Skin of body (tissue), 2 donors: ENCODE data around the gene USH1C. TPM values are rescaled to one million over a fixed set of nuclear protein-coding genes. Genes with fewer than 3 reads are reported as not detected.

ENCODE experiments used
- DNase-seq: peaks from one replicate; lab custom pipeline; 2025; lab: John Stamatoyannopoulos, UW
- total RNA-seq: library from RNA; depleted of rRNA; stranded (reverse); fragments of >200 nt; gene quantifications from one replicate; pipeline ENCODE4 v1.2.3, GENCODE V29; 2014

Gene USH1C
- total RNA-seq, 1 donor from 2014 or later = 0.10 TPM

DNA sequence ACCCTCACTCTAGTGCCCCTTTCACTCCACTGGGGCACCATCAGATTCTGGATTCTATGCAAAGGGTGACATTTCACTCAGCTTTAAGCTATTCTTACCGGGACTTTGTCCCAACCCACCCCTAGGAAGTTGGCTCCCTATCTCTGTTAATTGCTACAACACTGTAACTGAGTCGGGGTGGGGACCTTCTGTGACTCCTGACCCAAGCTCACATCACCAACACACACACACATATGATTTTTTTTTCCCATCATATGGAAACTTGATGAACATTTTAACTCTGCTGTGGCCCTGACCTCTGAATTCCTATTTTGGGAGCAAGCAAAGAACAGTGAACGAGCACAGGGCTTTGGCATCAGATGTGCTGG, 16.6 kb downstream of the USH1C start:
- DNase-seq = no peak

DNA sequence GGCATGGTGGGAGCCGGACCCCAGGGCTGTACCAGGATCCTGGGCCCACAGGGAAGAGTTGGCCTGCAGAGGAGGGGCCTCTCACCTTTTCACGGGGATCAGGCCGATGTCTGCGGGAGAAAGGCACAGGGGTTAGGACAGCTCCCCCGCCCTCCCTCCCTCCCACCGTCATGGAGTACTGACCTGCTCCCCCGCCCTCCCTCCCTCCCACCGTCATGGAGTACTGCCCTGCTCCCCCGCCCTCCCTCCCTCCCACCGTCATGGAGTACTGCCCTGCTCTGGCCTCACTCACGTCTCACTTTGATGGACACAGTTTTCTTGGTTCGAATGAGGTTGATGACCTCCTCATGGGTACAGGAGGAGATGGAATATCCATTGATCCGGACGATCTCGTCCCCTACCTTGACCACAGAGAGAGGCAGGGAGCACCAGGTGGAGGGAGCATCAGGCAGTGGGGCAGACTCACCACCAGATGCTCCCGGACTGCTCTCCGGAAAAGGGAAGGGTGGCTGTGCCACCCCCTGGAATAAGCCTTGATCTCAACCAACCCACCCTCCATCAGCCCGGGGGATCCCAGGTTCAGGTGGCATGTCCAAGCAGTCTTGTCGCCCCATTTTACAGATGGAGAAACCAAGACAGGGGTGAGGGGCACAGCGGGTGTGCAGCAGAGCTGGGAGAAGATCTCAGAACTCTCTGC, 17.1 kb downstream of the USH1C start:
- no peak for DNase-seq

- no peak for DNase-seq
Observed at GRCh38 chr11:17526326-17526725, 17.9 kb downstream of the USH1C start.

GRCh38 chr11:17525570-17525969, 18.6 kb downstream of the USH1C start:
- no peak for DNase-seq

DNA sequence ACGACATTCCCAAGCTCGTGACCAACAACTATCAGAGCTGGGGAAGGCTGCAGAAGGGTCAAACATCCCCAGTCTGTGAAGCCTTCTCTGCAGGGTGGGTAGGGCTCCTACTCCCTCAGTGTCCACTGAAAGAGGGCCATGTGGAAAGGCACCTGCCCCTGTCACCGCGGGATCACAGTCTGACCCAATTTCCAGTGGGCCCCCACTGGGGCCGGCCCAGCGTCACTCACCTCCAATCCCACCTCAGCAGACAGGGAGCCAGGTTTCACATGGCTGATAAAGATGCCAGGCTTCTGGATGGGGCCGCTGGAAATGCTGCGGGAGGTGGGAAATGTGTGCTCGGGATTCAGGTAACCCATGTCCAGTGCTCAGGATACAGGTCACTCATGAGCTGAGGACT, 20.0 kb downstream of the USH1C start:
- DNase-seq = no peak

DNA sequence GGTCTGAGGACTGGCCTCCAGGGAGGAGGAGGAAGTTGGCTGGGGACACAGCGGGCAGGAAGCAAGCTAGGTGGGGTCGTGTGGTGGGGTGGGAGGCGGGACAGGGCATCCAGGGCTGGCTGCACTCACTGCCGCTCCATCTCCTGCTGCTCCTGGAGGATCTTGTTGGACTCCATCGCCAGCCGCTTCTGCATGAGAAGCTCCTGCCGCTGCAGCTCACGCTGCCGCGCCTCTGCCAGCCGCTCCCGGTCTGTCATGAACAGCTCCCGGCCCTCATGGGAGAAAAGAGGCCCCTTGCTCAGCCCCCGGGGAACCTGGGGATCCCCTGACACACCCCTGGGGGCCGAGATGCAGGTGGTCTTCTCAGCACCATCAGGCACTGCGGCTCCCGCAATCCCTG, 21.6 kb downstream of the USH1C start:
- DNase-seq = no peak

- no peak for DNase-seq
Observed at GRCh38 chr11:17521106-17521900, 22.9 kb downstream of the USH1C start.

DNA sequence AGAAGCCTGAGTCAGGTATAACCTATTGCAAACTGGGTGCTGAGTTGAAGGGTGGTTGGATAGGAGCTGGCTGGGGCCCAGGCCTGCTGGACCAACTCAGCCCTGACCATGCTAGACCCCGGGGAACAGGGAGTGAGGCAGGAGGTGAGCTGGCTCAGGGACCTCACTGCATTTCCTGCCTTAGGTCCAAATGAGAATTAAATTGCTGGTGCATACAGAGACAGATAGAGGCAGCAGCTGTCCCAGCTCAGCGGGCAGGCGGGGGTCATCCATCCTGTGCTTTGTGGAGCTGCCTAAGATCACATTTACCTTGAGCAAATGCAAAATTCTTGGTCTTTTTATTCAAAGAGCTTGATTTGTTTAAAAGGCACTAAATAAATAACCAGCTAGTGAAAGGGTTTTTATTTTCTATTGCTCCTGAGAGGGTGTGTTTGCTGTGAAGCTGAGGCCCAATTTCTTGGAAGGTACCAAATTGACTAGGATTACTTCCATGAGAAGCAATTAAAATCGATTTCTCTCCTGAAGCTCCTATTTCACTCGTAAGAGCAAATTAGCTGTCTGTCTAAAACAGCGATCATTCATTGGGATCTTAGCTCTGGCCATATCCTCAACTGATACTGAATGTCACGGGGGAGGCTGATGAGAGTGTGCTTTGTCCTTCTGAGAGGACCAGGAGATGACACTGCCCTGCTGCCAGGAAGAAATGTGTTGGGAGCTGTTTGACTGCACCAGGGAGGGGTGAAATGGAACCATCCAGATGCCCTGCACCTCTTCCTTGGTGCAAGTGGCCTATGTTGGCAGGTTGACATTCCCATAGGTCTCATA, 24.9 kb downstream of the USH1C start:
- no peak for DNase-seq

DNA sequence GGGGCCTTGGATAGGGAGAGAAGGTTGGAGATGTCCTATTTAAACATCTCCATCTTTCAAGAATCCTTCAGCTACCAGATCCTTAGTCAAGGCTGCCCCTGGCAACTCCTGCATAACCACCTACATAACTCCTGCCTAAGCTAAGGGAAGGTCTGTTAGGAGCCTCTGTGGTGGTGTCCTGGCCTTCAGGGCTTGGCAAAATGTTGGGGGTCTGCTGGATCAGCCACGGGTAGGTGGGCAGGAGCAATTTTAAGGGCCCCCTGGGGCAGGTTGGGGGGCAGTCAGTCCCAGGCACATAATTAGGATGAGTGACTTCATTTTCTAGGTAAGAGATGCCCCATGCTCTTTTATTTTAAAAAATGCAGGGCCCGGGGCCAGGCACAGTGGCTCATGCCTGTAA, 25.9 kb downstream of the USH1C start:
- no peak for DNase-seq

- DNase-seq = no peak
Observed at GRCh38 chr11:17517186-17517585, 27.0 kb downstream of the USH1C start.

GRCh38 chr11:17516551-17517150, 27.6 kb downstream of the USH1C start:
- no peak for DNase-seq

GRCh38 chr11:17515443-17516176, 28.6 kb downstream of the USH1C start:
- DNase-seq = no peak

- DNase-seq = no peak
Observed at GRCh38 chr11:17514476-17514875, 29.7 kb downstream of the USH1C start.

DNA sequence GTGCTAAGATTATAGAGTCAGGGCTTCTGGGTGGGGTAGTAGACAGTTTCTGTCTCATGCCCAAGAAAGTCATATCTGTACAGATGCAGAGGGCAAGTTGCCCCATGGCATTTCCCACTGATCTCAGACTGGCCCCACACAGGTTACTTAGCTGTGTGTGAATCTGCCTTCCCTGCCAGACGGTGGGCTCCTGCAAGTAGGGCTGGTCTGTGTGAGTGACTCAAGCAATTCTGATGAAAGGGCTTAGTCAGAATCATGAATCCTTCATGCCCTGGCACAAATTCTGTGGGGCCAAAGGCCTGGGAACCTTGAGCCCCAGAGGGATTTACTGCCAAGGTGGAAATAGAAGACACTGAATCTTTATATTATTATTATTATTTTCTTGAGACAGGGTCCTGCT, 30.4 kb downstream of the USH1C start:
- DNase-seq = no peak

GRCh38 chr11:17512101-17512500, 32.1 kb downstream of the USH1C start:
- DNase-seq = no peak

DNA sequence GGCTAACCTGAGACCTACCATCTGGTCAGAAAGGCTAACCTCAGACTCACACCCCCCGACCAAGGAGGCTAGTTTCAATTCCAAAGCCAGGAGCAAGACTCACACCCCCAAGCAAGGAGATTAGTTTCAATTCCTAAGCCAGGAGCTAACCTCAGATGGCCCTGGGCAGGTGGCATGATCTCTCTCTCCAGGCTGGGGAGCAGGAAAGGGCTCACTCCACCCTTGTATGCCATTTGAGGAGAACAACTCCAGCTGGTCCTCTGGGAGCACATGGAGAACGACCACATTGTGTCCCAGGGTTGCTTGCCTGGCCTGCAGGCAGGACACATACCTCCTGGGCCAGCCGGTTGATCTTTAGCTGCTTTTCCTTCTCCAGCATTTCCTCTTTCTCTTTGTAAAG, 32.6 kb downstream of the USH1C start:
- no peak for DNase-seq

GRCh38 chr11:17510507-17511206, 33.6 kb downstream of the USH1C start:
- no peak for DNase-seq

DNA sequence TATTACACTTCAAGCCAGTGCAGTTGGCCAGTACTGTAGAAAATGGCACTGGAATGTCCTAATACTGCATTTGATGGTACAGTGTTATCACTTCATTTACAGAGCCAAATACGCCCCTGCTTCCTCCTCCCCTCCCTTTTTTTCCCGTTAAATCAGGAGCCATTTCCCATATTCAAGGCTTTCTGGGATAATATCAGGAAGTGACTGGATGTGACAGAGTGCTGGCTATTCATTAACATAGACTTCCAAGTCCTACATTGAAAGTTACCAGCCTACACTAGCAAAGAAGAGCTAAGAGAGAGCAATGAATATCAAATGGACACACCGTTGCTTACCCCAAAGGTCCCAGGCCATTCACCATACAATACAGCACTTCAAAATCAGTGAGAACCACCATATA, 35.4 kb downstream of the USH1C start:
- no peak for DNase-seq

DNA sequence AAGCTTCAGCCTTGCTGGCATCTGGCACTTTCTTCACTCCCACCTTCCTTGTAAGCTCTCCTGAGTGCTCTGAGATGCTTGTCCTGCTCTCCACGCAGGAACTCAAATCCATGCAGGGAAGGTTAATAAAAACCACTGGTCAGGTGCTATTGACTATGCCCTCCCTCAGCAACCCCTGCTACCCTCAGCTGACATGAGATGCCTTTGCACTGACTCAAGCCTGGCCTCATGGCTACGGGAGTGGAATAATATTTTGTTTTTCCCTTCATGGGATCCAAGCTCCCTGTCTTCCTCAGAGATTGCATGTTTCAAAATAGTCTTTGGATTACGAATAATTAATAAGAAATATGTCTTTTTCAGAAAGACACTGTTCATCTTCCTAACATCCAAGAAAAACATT, 35.9 kb downstream of the USH1C start:
- no peak for DNase-seq

DNA sequence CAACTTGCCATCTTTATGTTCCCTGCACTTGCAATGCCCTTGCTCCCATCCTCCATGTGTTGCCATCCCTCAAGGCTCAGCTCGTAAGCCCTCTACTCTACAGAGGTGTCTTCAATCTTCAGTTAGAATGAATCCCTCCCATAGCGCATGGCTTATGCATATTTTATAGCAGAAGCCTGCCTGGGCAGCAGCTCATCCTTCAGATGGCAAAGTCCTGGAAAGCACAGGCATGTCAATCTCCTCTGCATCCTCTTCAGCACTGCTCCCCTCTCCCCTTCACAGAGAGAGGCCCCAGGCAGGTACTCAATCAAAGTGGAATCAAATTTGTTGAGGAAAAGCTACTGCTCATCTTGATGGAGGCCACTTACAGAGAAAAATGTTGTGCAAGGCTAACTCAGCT, 36.4 kb downstream of the USH1C start:
- DNase-seq = no peak

GRCh38 chr11:17506942-17507341, 37.3 kb downstream of the USH1C start:
- no peak for DNase-seq
